Heart left ventricle (tissue), 16 donors: ENCODE measurements around the gene POFUT2. TPM values are rescaled to one million over a fixed set of nuclear protein-coding genes. Genes with fewer than 3 reads are reported as not detected.

Experiments used
- ATAC-seq, 4 donors: fragments of 200-7000 bp; cut with Tn5 transposase; one replicate each; pipeline ENCODE4 v1.9.1; 2020 to 2022; ENCODE audit warnings: moderate library complexity in 4 of 4, mild to moderate bottlenecking in 3 of 4, moderate number of reproducible peaks in 1 of 4
- DNase-seq, 5 donors: peaks; one replicate each; pipeline ENCODE4 v3.0.0-alpha.2; 2020
- H3K27ac ChIP-seq, 12 donors: fragments of 200-600 bp; sonication (generic) in 4 of 12; one replicate each; pipeline versions ENCODE4 v1.5.0 to v1.8.0; 2016 to 2022; ENCODE audit warnings: mild to moderate bottlenecking in 2 of 12
- H3K27me3 ChIP-seq, 9 donors: fragments of 200-600 bp; sonication (generic) in 2 of 9; one replicate each; pipeline versions ENCODE4 v1.5.1 to v1.8.0; 2016 to 2022; ENCODE audit warnings: mild to moderate bottlenecking in 3 of 9
- H3K36me3 ChIP-seq, 9 donors: fragments of 200-600 bp; sonication (generic) in 2 of 9; one replicate each; pipeline versions ENCODE4 v1.5.0 to v1.8.0; 2018 to 2022; ENCODE audit warnings: mild to moderate bottlenecking in 2 of 9
- H3K4me1 ChIP-seq, 12 donors: fragments of 200-600 bp; sonication (generic) in 4 of 12; one replicate each; pipeline versions ENCODE4 v1.5.0 to v1.8.0; 2016 to 2022; ENCODE audit warnings: mild to moderate bottlenecking in 3 of 12
- H3K4me3 ChIP-seq, 12 donors: fragments of 200-600 bp; sonication (generic) in 4 of 12; one replicate each; pipeline versions ENCODE4 v1.5.0 to v1.8.0; 2017 to 2022; ENCODE audit warnings: mild to moderate bottlenecking in 9 of 12, moderate library complexity in 4 of 12
- H3K9me3 ChIP-seq, 12 donors: fragments of 200-600 bp; sonication (generic) in 4 of 12; one replicate each; pipeline versions ENCODE4 v1.5.0 to v1.8.0; 2016 to 2022; ENCODE audit warnings: mild to moderate bottlenecking in 1 of 12
- CTCF ChIP-seq, 12 donors: fragments of 200-600 bp; sonication (generic) in 4 of 12; IDR thresholded peaks; one replicate each; pipeline versions ENCODE4 v1.5.0 to v1.8.0; 2018 to 2022; ENCODE audit warnings: antibody characterized with exemption in 12 of 12, mild to moderate bottlenecking in 5 of 12
- POLR2A ChIP-seq, 2 donors: fragments of 450-650 bp; IDR thresholded peaks; one replicate each; pipeline ENCODE4 v1.6.1; 2017; ENCODE audit warnings: antibody characterized with exemption in 2 of 2, mild to moderate bottlenecking in 2 of 2, moderate library complexity in 2 of 2
- WGBS, 4 donors: extraction: QIAGEN DNeasy Blood & Tissue Kit in 2 of 4; methylation state at CpG; one replicate each; pipeline versions ENCODE4 v1.1.5 to v1.1.7; 2013 to 2018; 5-methylcytosine and 5-hydroxymethylcytosine counted together
- intact Hi-C, 10 donors: fragments of 100-400 bp; cut with DNase I; formaldehyde crosslinking; loops; one replicate each; pipeline versions ENCODE4 v1.11.1 to v1.14.2; 2022
- polyA plus RNA-seq, 2 donors: library from polyadenylated mRNA; stranded (reverse); fragments of 200-250 nt; gene quantifications; one replicate each; pipeline ENCODE4 v1.2.3, GENCODE V29; 2013
- total RNA-seq, 9 donors: library from RNA; depleted of rRNA in 2 of 9; stranded (reverse); fragments of >200 nt in 2 of 9; fragmentation: NEBNext Ultra II Directional in 3 of 9; extraction: Animal tissue kit (Norgen Biotek cat#: 25700) in 3 of 9; gene quantifications; one replicate each; pipeline versions ENCODE4 v1.1.0 to v1.2.4, GENCODE V29; 2016 to 2023
- donor health status: ischemic (EF 13 %, LVEDD 7.1; RV severe dilation, severe dysfunction).
- donor health status: healthy with polysubstance abuse.
- donor health status: DM: no; HTN: yes; CAD: no.
- donor health status: DM: no; HTN: no; CAD: no.
- donor health status: ischemic (EF 25% LVEDD 6.9; RV normal size, moderate dysfunction).
- donor health status: ischemic (EF 25% LVEDD 5.7; RV mildly dilated, moderate dysfunction).
- donor health status: healthy.
- donor health status: DM: yes; HTN: yes; CAD: no.
- donor health status: ischemic (EF 35%, LVEDD 5.7; RV mildly dilated, moderate dysfunction).
- donor health status: nonischemic (EF 11% LVEDD 7.7; RV severe dilation, severe dysfunction).
- donor health status: DM: yes; HTN: yes; CAD: no.
- donor health status: PGD.
- donor health status: ischemic (EF 29% LVEDD 5.4; RV normal size, mild dysfunction).
- donor health status: nonischemic (EF 23%, LVEDD 6.1; RV moderate dilation, normal function).

POFUT2 gene
- total and polyA plus RNA-seq, 11 donors = 10.8 to 25.8 (median 18.5) TPM

GRCh38 chr21:45326169-45326851 lies 38.6 kb upstream of the POFUT2 start:
- TF ChIP-seq POLR2A (IDR thresholded peaks at IDR 0.05) = no peak
- no peak for TF ChIP-seq CTCF (IDR thresholded peaks at IDR 0.05)
- ATAC-seq (no peak), DNase-seq (peak in 3 of 5 donors; percentile 25 to 63 (median 33))
- 79 to 93% (median 91%) methylated on average over 16 to 25 of the region's 25 CpGs for WGBS, 4 donors
- no peak overlapping the region for H3K4me3 ChIP-seq
- no peaks in the 10 kb centered on the region for H3K27me3 ChIP-seq
- no peaks in the 10 kb centered on the region for H3K9me3 ChIP-seq
- intact Hi-C loops = no loop called here
- no peaks in the 10 kb centered on the region for H3K36me3 ChIP-seq
- peaks cover 0 to 32% (median 7%) of the 10 kb centered on the region in 12 donors for H3K4me1 ChIP-seq
- H3K27ac ChIP-seq = no peak overlapping the region

- WGBS, 4 donors = 83 to 90% (median 86%) methylated on average over 25 to 32 of the region's 32 CpGs
- no peaks in the 10 kb centered on the region for H3K36me3 ChIP-seq
- no peak for TF ChIP-seq CTCF (IDR thresholded peaks at IDR 0.05)
- TF ChIP-seq POLR2A (IDR thresholded peaks at IDR 0.05) = no peak
- H3K27me3 ChIP-seq = no peaks in the 10 kb centered on the region
- no peak overlapping the region for H3K27ac ChIP-seq
- H3K4me3 ChIP-seq = no peak overlapping the region
- ATAC-seq = no peak
- peak in 3 of 5 donors; percentile 24 to 62 (median 26) for DNase-seq
- intact Hi-C loops = no loop called here
- no peaks in the 10 kb centered on the region for H3K9me3 ChIP-seq
- H3K4me1 ChIP-seq = peaks cover 0 to 40% (median 11%) of the 10 kb centered on the region in 12 donors
Observed at GRCh38 chr21:45325206-45326168, 37.8 kb upstream of the POFUT2 start.

- no peak for ATAC-seq
- H3K4me3 ChIP-seq = no peak overlapping the region
- intact Hi-C loops = loop anchor here in 1 of 10 donors (5.0 kb wide), 1 partner anchor 38 kb away; no protein-coding TSS in a partner anchor
- H3K27me3 ChIP-seq = no peaks in the 10 kb centered on the region
- 73 to 83% (median 79%) methylated on average over 17 to 27 of the region's 27 CpGs for WGBS, 4 donors
- DNase-seq = peak in 3 of 5 donors; percentile 30 to 63 (median 33)
- no peaks in the 10 kb centered on the region for H3K36me3 ChIP-seq
- peak overlapping the region in 1 of 12 donors; percentile 5 for H3K27ac ChIP-seq
- H3K4me1 ChIP-seq = peaks cover 0 to 43% (median 19%) of the 10 kb centered on the region in 12 donors
- no peak for TF ChIP-seq CTCF (IDR thresholded peaks at IDR 0.05)
- TF ChIP-seq POLR2A (IDR thresholded peaks at IDR 0.05) = no peak
- no peaks in the 10 kb centered on the region for H3K9me3 ChIP-seq
Observed at GRCh38 chr21:45324489-45325205, 37.0 kb upstream of the POFUT2 start.
